Heart left ventricle (tissue), 13 donors: ENCODE measurements around the gene ASXL1.

Experiments
- POLR2A ChIP-seq, 2 donors: fragments of 450-650 bp; IDR thresholded peaks; one replicate each; pipeline ENCODE4 v1.6.1; 2017; ENCODE audit warnings: antibody characterized with exemption in 2 of 2, mild to moderate bottlenecking in 2 of 2, moderate library complexity in 2 of 2
- TF ChIP-seq, protein P1 (sequence below), 12 donors: fragments of 200-600 bp; sonication (generic) in 4 of 12; IDR thresholded peaks; one replicate each; pipeline versions ENCODE4 v1.5.0 to v1.8.0; 2018 to 2022; ENCODE audit warnings: antibody characterized with exemption in 12 of 12, mild to moderate bottlenecking in 5 of 12
- donor health status: ischemic (EF 13 %, LVEDD 7.1; RV severe dilation, severe dysfunction).
- donor health status: DM: no; HTN: yes; CAD: no.
- donor health status: DM: no; HTN: no; CAD: no.
- donor health status: ischemic (EF 25% LVEDD 6.9; RV normal size, moderate dysfunction).
- donor health status: ischemic (EF 25% LVEDD 5.7; RV mildly dilated, moderate dysfunction).
- donor health status: ischemic (EF 35%, LVEDD 5.7; RV mildly dilated, moderate dysfunction).
- donor health status: nonischemic (EF 11% LVEDD 7.7; RV severe dilation, severe dysfunction).
- donor health status: DM: yes; HTN: yes; CAD: no.
- donor health status: PGD.
- donor health status: ischemic (EF 29% LVEDD 5.4; RV normal size, mild dysfunction).
- donor health status: nonischemic (EF 23%, LVEDD 6.1; RV moderate dilation, normal function).

DNA sequence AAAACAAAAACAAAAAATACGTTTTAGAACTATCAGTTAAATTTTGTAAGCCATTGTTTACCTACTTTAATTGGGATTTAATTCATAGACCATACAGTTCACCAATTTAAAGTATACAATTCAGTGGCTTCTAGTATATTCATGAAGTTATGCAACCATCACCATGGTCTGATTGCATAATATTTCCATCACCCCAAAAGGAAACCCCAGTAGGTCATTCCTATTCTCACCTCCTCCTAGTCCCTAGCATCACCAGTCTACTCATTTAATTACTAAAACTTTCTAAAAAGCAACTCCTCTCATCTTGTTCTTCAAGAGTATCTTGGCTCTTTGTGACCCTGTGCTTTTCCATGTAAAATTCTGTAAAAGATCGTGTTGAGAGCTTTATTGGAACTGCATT, 60.2 kb downstream of the ASXL1 start:
- TF ChIP-seq POLR2A (IDR thresholded peaks at IDR 0.05): no peak
- TF ChIP-seq, protein P1, sequence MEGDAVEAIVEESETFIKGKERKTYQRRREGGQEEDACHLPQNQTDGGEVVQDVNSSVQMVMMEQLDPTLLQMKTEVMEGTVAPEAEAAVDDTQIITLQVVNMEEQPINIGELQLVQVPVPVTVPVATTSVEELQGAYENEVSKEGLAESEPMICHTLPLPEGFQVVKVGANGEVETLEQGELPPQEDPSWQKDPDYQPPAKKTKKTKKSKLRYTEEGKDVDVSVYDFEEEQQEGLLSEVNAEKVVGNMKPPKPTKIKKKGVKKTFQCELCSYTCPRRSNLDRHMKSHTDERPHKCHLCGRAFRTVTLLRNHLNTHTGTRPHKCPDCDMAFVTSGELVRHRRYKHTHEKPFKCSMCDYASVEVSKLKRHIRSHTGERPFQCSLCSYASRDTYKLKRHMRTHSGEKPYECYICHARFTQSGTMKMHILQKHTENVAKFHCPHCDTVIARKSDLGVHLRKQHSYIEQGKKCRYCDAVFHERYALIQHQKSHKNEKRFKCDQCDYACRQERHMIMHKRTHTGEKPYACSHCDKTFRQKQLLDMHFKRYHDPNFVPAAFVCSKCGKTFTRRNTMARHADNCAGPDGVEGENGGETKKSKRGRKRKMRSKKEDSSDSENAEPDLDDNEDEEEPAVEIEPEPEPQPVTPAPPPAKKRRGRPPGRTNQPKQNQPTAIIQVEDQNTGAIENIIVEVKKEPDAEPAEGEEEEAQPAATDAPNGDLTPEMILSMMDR (IDR thresholded peaks at IDR 0.05): no peak
